Adrenal gland (tissue), 12 donors: Measurements from ENCODE around the gene TNRC6C. TPM values are rescaled to one million over a fixed set of nuclear protein-coding genes. Genes with fewer than 3 reads are reported as not detected.

Experiments used
- DNase-seq, 7 donors: peaks; one replicate each; pipeline ENCODE4 v3.0.0-alpha.2; 2019 to 2020
- H3K27ac ChIP-seq, 5 donors: fragments of 200-600 bp; sonication (generic) in 4 of 5; 1 replicate in 3 of 5; 2 replicates in 2 of 5; pipeline versions ENCODE4 v1.5.1 to v1.8.0; 2016 to 2020; ENCODE audit warnings: mild to moderate bottlenecking in 1 of 5
- H3K27me3 ChIP-seq: fragments of 200-600 bp; 2 replicates; pipeline ENCODE4 v1.8.0; 2021
- H3K36me3 ChIP-seq, 2 donors: fragments of 200-600 bp; replicated peaks in 1 of 2; 1 replicate in 1 of 2; 2 replicates in 1 of 2; pipeline versions ENCODE4 v1.5.1 to v1.8.0; 2018 to 2022
- H3K4me1 ChIP-seq, 2 donors: fragments of 200-600 bp; replicated peaks in 1 of 2; 1 replicate in 1 of 2; 2 replicates in 1 of 2; pipeline versions ENCODE4 v1.5.1 to v1.8.0; 2018 to 2021
- H3K4me3 ChIP-seq, 4 donors: fragments of 200-600 bp; sonication (generic) in 3 of 4; one replicate each; pipeline ENCODE4 v1.5.1; 2016 to 2018
- H3K9me3 ChIP-seq, 3 donors: fragments of 200-600 bp; sonication (generic) in 1 of 3; replicated peaks in 1 of 3; 1 replicate in 2 of 3; 2 replicates in 1 of 3; pipeline versions ENCODE4 v1.5.1 to v1.8.0; 2016 to 2021
- CTCF ChIP-seq, 6 experiments: fragments of 450-650 bp in 4 of 6; fragments of 200-600 bp in 2 of 6; sonication (generic) in 1 of 6; IDR thresholded peaks; 1 replicate in 5 of 6; 2 replicates in 1 of 6; pipeline versions ENCODE4 v1.5.1 to v1.8.0; 2016 to 2021; ENCODE audit warnings: antibody characterized with exemption in 6 of 6, mild to moderate bottlenecking in 2 of 6, moderate library complexity in 1 of 6
- POLR2A ChIP-seq, 2 donors: fragments of 450-650 bp; IDR thresholded peaks; one replicate each; pipeline ENCODE4 v1.6.1; 2017; ENCODE audit warnings: antibody characterized with exemption in 2 of 2, mild to moderate bottlenecking in 2 of 2, moderate library complexity in 1 of 2
- WGBS, 4 donors: extraction: QIAGEN DNeasy Blood & Tissue Kit in 2 of 4; methylation state at CpG; one replicate each; pipeline versions ENCODE4 v1.1.5 to v1.1.7; 2013 to 2017; 5-methylcytosine and 5-hydroxymethylcytosine counted together
- intact Hi-C, 2 donors: fragments of 100-400 bp; cut with DNase I; formaldehyde crosslinking; loops; one replicate each; pipeline versions ENCODE4 v1.14.1 to v1.15.0; 2022 to 2023
- polyA plus RNA-seq, 3 donors: library from polyadenylated mRNA; stranded (reverse); fragments of 200-250 nt in 2 of 3; fragments of 350-450 nt in 1 of 3; fragmentation: Illumina TruSeq in 1 of 3; extraction: RNeasy Lipid Tissue Mini Kit (QIAGEN cat#74804) in 1 of 3; gene quantifications; one replicate each; pipeline ENCODE4 v1.2.3, GENCODE V29; 2013 to 2014
- total RNA-seq, 9 donors: library from RNA; depleted of rRNA in 4 of 9; stranded (reverse); fragments of >200 nt in 4 of 9; fragments of 120-200 nt in 1 of 9; fragmentation: NEBNext Ultra II Directional in 1 of 9; extraction: Animal tissue kit (Norgen Biotek cat#: 25700) in 1 of 9; gene quantifications; one replicate each; pipeline versions ENCODE4 v1.1.0 to v1.2.4, GENCODE V29; 2013 to 2023
- donor health status: healthy with polysubstance abuse.
- donor health status: Bipolar disorder and iron deficiency.
- donor health status: DM: yes; HTN: yes; CAD: no.
- donor health status: DM: no; HTN: no; CAD: no.
- donor health status: DM: no; HTN: no; CAD: no.
- donor health status: DM: yes; HTN: yes; CAD: no.

TNRC6C gene
- total and polyA plus RNA-seq, 12 donors: 2.8 to 18.7 (median 11.2) TPM

GRCh38 chr17:77943971-77944370, 14.5 kb upstream of the TNRC6C start:
- Histone ChIP-seq H3K27ac (no peak overlapping the region), H3K4me1 (no peaks in the 10 kb centered on the region), H3K36me3 (no peaks in the 10 kb centered on the region), H3K4me3 (no peak overlapping the region), H3K9me3 (no peaks in the 10 kb centered on the region), H3K27me3 (no peaks in the 10 kb centered on the region)
- intact Hi-C loops: no loop called here
- WGBS, 4 donors: 59 to 72% (median 65%) methylated on average over 5 of the region's 5 CpGs
- TF ChIP-seq POLR2A (IDR thresholded peaks at IDR 0.05): no peak
- no peak for TF ChIP-seq CTCF (IDR thresholded peaks at IDR 0.05)
- no peak for DNase-seq

GRCh38 chr17:77944390-77945222, 13.9 kb upstream of the TNRC6C start:
- no peaks in the 10 kb centered on the region for H3K36me3 ChIP-seq
- TF ChIP-seq CTCF (IDR thresholded peaks at IDR 0.05) (no peak), POLR2A (IDR thresholded peaks at IDR 0.05) (no peak)
- intact Hi-C loops: no loop called here
- no peaks in the 10 kb centered on the region for H3K27me3 ChIP-seq
- H3K9me3 ChIP-seq: no peaks in the 10 kb centered on the region
- no peak overlapping the region for H3K4me3 ChIP-seq
- H3K4me1 ChIP-seq: no peaks in the 10 kb centered on the region
- DNase-seq: no peak
- WGBS, 4 donors: 77 to 81% (median 78%) methylated on average over 8 to 12 of the region's 12 CpGs
- H3K27ac ChIP-seq: no peak overlapping the region

- no peaks in the 10 kb centered on the region for H3K36me3 ChIP-seq
- peak in 1 of 7 donors; percentile 20 for DNase-seq
- H3K27ac ChIP-seq: no peak overlapping the region
- intact Hi-C loops: no loop called here
- TF ChIP-seq POLR2A (IDR thresholded peaks at IDR 0.05) (no peak), CTCF (IDR thresholded peaks at IDR 0.05) (no peak)
- 74 to 81% (median 80%) methylated on average over 6 of the region's 6 CpGs for WGBS, 4 donors
- no peaks in the 10 kb centered on the region for H3K9me3 ChIP-seq
- H3K4me1 ChIP-seq: no peaks in the 10 kb centered on the region
- no peaks in the 10 kb centered on the region for H3K27me3 ChIP-seq
- H3K4me3 ChIP-seq: no peak overlapping the region
Measured at GRCh38 chr17:77946900-77947645, 11.4 kb upstream of the TNRC6C start.

GRCh38 chr17:77948690-77949114, 9.8 kb upstream of the TNRC6C start:
- Histone ChIP-seq H3K36me3 (no peaks in the 10 kb centered on the region), H3K4me1 (no peaks in the 10 kb centered on the region), H3K27me3 (no peaks in the 10 kb centered on the region), H3K27ac (no peak overlapping the region), H3K9me3 (no peaks in the 10 kb centered on the region), H3K4me3 (no peak overlapping the region)
- WGBS, 4 donors: 16 to 38% (median 19%) methylated on average over 3 of the region's 3 CpGs
- DNase-seq: peak in 6 of 7 donors; percentile 30 to 58 (median 44)
- intact Hi-C loops: no loop called here
- TF ChIP-seq CTCF (IDR thresholded peaks at IDR 0.05): no peak
- TF ChIP-seq POLR2A (IDR thresholded peaks at IDR 0.05): no peak
